IMR-90 (cell line): ENCODE measurements around the gene COL15A1. TPM values are rescaled to one million over a fixed set of nuclear protein-coding genes. Genes with fewer than 3 reads are reported as not detected.

Source experiments
- ATAC-seq: fragments of 200-7000 bp; cut with Tn5 transposase; 2 replicates; pipeline ENCODE4 v1.9.1; 2020; ENCODE audit warnings: low read depth, mild to moderate bottlenecking, moderate library complexity
- BruUV-seq: library from RNA; stranded (reverse); fragments of 400-500 nt; replicated peaks from 2 replicates; lab custom pipeline; 2021; lab: Mats Ljungman, UMichigan
- CTCF ChIA-PET: fragments of 300-600 bp; formaldehyde crosslinking; extraction: SDS; loops from one replicate; lab custom pipeline; 2021; ENCODE audit warnings: antibody characterized with exemption; lab: Yijun Ruan, JAX
- POLR2A ChIA-PET: fragments of 300-600 bp; sonication (Branson Sonifier 250); formaldehyde crosslinking; loops from one replicate; lab custom pipeline; 2022; ENCODE audit warnings: antibody characterized with exemption; ENCODE audit not compliant: unreplicated experiment; lab: Charles Lee
- DNase-seq: peaks from one replicate; pipeline ENCODE4 v3.0.0; 2013
- H2AFZ ChIP-seq: replicated peaks from 2 replicates; pipeline ENCODE3; 2013; ENCODE audit warnings: low read length, mild to moderate bottlenecking; ENCODE audit not compliant: poor library complexity
- H2AK5ac ChIP-seq: 2 replicates; pipeline ENCODE4 v1.6.1; 2013; ENCODE audit warnings: low read depth, low read length, inconsistent platforms
- H2AK9ac ChIP-seq: replicated peaks from 2 replicates; pipeline ENCODE3; 2013; ENCODE audit warnings: mild to moderate bottlenecking, low read depth, low read length, moderate library complexity; ENCODE audit not compliant: poor library complexity
- H2BK120ac ChIP-seq: 2 replicates; pipeline ENCODE4 v1.6.1; 2013; ENCODE audit warnings: low read depth, low read length, inconsistent platforms
- H2BK15ac ChIP-seq: 3 replicates; pipeline ENCODE4 v1.6.1; 2013; ENCODE audit warnings: low read depth, low read length, inconsistent platforms
- H2BK20ac ChIP-seq: 2 replicates; pipeline ENCODE4 v1.6.1; 2013; ENCODE audit warnings: low read depth, mild to moderate bottlenecking, inconsistent platforms, low read length, moderate library complexity
- H2BK5ac ChIP-seq: 2 replicates; pipeline ENCODE4 v1.6.1; 2013; ENCODE audit warnings: mild to moderate bottlenecking, low read depth, low read length, inconsistent platforms; ENCODE audit not compliant: poor library complexity, severe bottlenecking
- H3K14ac ChIP-seq: replicated peaks from 2 replicates; pipeline ENCODE4 v1.6.1; 2013; ENCODE audit warnings: low read depth, low read length, inconsistent platforms
- H3K18ac ChIP-seq: 2 replicates; pipeline ENCODE4 v1.6.1; 2013; ENCODE audit warnings: low read depth, low read length, control low read depth
- H3K23ac ChIP-seq: 2 replicates; pipeline ENCODE4 v1.6.1; 2013; ENCODE audit warnings: low read depth, low read length, inconsistent platforms
- H3K27ac ChIP-seq: 2 replicates; pipeline ENCODE4 v1.5.1; 2013; ENCODE audit warnings: mild to moderate bottlenecking, control low read depth, low read length; ENCODE audit not compliant: insufficient read depth
- H3K27me3 ChIP-seq: 2 replicates; pipeline ENCODE4 v1.6.1; 2013; ENCODE audit warnings: low read length; ENCODE audit not compliant: control insufficient read depth, insufficient read depth
- H3K36me3 ChIP-seq: 2 replicates; pipeline ENCODE4 v1.6.1; 2013; ENCODE audit warnings: low read length, mixed read lengths; ENCODE audit not compliant: control insufficient read depth, insufficient read depth
- H3K4ac ChIP-seq: 2 replicates; pipeline ENCODE4 v1.6.1; 2013; ENCODE audit warnings: low read depth, low read length, inconsistent platforms
- H3K4me1 ChIP-seq: 2 replicates; pipeline ENCODE4 v1.6.1; 2013; ENCODE audit warnings: low read length, mixed read lengths; ENCODE audit not compliant: control insufficient read depth, insufficient read depth
- H3K4me2 ChIP-seq: 2 replicates; pipeline ENCODE4 v1.6.1; 2013; ENCODE audit warnings: low read depth, mild to moderate bottlenecking, control low read depth, low read length, moderate library complexity
- H3K4me3 ChIP-seq: 2 replicates; pipeline ENCODE4 v1.5.1; 2013; ENCODE audit warnings: low read depth, mild to moderate bottlenecking, control low read depth, low read length, moderate library complexity; ENCODE audit not compliant: insufficient read depth
- H3K56ac ChIP-seq: 2 replicates; pipeline ENCODE4 v1.6.1; 2013; ENCODE audit warnings: low read length, inconsistent platforms; ENCODE audit not compliant: insufficient read depth; ENCODE audit errors: extremely low read depth
- H3K79me1 ChIP-seq, 2 experiments: 2 replicates each; pipeline ENCODE4 v1.6.1; 2013; ENCODE audit warnings: low read length in 2 of 2, inconsistent platforms in 1 of 2, low read depth in 1 of 2
- H3K9ac ChIP-seq: 2 replicates; pipeline ENCODE4 v1.6.1; 2013; ENCODE audit warnings: low read depth, low read length, control low read depth
- H3K9me1 ChIP-seq: 2 replicates; pipeline ENCODE4 v1.6.1; 2013; ENCODE audit warnings: low read length, inconsistent platforms; ENCODE audit not compliant: insufficient read depth
- H3K9me3 ChIP-seq: 2 replicates; pipeline ENCODE4 v1.6.1; 2013; ENCODE audit warnings: low read length; ENCODE audit not compliant: control insufficient read depth, insufficient read depth
- H4K20me1 ChIP-seq: 2 replicates; pipeline ENCODE4 v1.6.1; 2013; ENCODE audit warnings: low read length, inconsistent platforms; ENCODE audit not compliant: insufficient read depth
- H4K5ac ChIP-seq: 2 replicates; pipeline ENCODE4 v1.6.1; 2013; ENCODE audit warnings: mild to moderate bottlenecking, low read depth, low read length, control low read depth
- H4K8ac ChIP-seq, 2 experiments: 2 replicates each; pipeline ENCODE4 v1.6.1; 2013; ENCODE audit warnings: low read depth in 2 of 2, low read length in 2 of 2, control low read depth in 1 of 2, inconsistent platforms in 1 of 2
- H4K91ac ChIP-seq: 2 replicates; pipeline ENCODE4 v1.6.1; 2013; ENCODE audit warnings: low read depth, low read length, inconsistent platforms; ENCODE audit not compliant: insufficient read depth
- BHLHE40 ChIP-seq: fragments of 150-350 bp; IDR thresholded peaks from 2 replicates; pipeline ENCODE4 v1.6.1; 2016; ENCODE audit warnings: mild to moderate bottlenecking, low read depth, low read length
- CEBPB ChIP-seq: IDR thresholded peaks from 2 replicates; pipeline ENCODE4 v1.6.1; 2012; ENCODE audit warnings: low read depth, low read length, improper control_type of control experiment
- CHD1 ChIP-seq: IDR thresholded peaks from 2 replicates; pipeline ENCODE4 v1.6.1; 2012; ENCODE audit warnings: low read depth, low read length, improper control_type of control experiment
- MAFK ChIP-seq: IDR thresholded peaks from 2 replicates; pipeline ENCODE4 v1.6.1; 2012; ENCODE audit warnings: low read depth, low read length, improper control_type of control experiment
- MAZ ChIP-seq: IDR thresholded peaks from 2 replicates; pipeline ENCODE4 v1.6.1; 2012; ENCODE audit warnings: low read depth, mild to moderate bottlenecking, low read length, improper control_type of control experiment, moderate library complexity, borderline replicate concordance
- MXI1 ChIP-seq: IDR thresholded peaks from 2 replicates; pipeline ENCODE4 v1.6.1; 2012; ENCODE audit warnings: low read depth, mild to moderate bottlenecking, low read length, moderate library complexity, borderline replicate concordance
- POLR2A ChIP-seq: IDR thresholded peaks from 2 replicates; pipeline ENCODE4 v1.6.1; 2012; ENCODE audit warnings: mild to moderate bottlenecking, low read depth, low read length
- RAD21 ChIP-seq: IDR thresholded peaks from 2 replicates; pipeline ENCODE4 v1.6.1; 2012; ENCODE audit warnings: low read length, improper control_type of control experiment
- RCOR1 ChIP-seq: IDR thresholded peaks from 2 replicates; pipeline ENCODE4 v1.6.1; 2012; ENCODE audit warnings: mild to moderate bottlenecking, low read length, improper control_type of control experiment; ENCODE audit not compliant: insufficient replicate concordance
- RFX5 ChIP-seq: IDR thresholded peaks from 2 replicates; pipeline ENCODE4 v1.8.0; 2012; ENCODE audit warnings: low read depth, mild to moderate bottlenecking, low read length, moderate library complexity
- SMC3 ChIP-seq: fragments of 150-350 bp; IDR thresholded peaks from 2 replicates; pipeline ENCODE4 v1.6.1; 2016; ENCODE audit warnings: low read depth, mild to moderate bottlenecking, antibody characterized with exemption, low read length, moderate library complexity
- WGBS, 2 experiments: methylation state at CpG; one replicate each; pipeline versions ENCODE4 v1.1.5 to v1.1.7; 2013; ENCODE audit warnings: missing lambda C conversion rate in 2 of 2; ENCODE audit not compliant: insufficient read length in 1 of 2; ENCODE audit errors: extremely low coverage in 2 of 2; 5-methylcytosine and 5-hydroxymethylcytosine counted together
- dilution Hi-C: fragments of 300-500 bp; cut with HindIII; formaldehyde crosslinking; loops from one replicate; pipeline ENCODE4 v1.14.3; 2018; ENCODE audit warnings: low sequenced_read_pairs; ENCODE audit not compliant: unreplicated experiment
- in situ Hi-C: fragments of 300-500 bp; cut with MboI; formaldehyde crosslinking; loops from 3 replicates; pipeline ENCODE4 v1.14.3; 2019; ENCODE audit warnings: low sequenced_read_pairs, inconsistent platforms, mixed read lengths
- intact Hi-C: fragments of 100-400 bp; cut with micrococcal nuclease; formaldehyde crosslinking; loops from 2 replicates; pipeline ENCODE4 v1.10.0; 2022
- polyA plus RNA-seq, 3 experiments: library from polyadenylated mRNA; depleted of rRNA; stranded (reverse); fragments of >200 nt; gene quantifications; 2 replicates each; pipeline ENCODE4 v1.2.3, GENCODE V29; 2012; ENCODE audit warnings: low replicate concordance in 1 of 3
- total RNA-seq: library from RNA; depleted of rRNA; stranded (reverse); fragments of >200 nt; gene quantifications from 2 replicates; pipeline ENCODE4 v1.2.3, GENCODE V29; 2012
- TF ChIP-seq, protein P1 (sequence below): conservative IDR thresholded peaks from 2 replicates; pipeline ENCODE4 v1.5.1; 2012; ENCODE audit warnings: mild to moderate bottlenecking, low read depth, low read length, improper control_type of control experiment
- TF ChIP-seq, protein P2 (sequence below): fragments of 150-350 bp; IDR thresholded peaks from 2 replicates; pipeline ENCODE4 v1.6.1; 2017; ENCODE audit warnings: mild to moderate bottlenecking, antibody characterized with exemption, low read length, low read depth

COL15A1 gene
- total and polyA plus RNA-seq, 2 of the 4 experiments (the other 2 are of a cell fraction): 2.2 to 3.7 TPM

DNA sequence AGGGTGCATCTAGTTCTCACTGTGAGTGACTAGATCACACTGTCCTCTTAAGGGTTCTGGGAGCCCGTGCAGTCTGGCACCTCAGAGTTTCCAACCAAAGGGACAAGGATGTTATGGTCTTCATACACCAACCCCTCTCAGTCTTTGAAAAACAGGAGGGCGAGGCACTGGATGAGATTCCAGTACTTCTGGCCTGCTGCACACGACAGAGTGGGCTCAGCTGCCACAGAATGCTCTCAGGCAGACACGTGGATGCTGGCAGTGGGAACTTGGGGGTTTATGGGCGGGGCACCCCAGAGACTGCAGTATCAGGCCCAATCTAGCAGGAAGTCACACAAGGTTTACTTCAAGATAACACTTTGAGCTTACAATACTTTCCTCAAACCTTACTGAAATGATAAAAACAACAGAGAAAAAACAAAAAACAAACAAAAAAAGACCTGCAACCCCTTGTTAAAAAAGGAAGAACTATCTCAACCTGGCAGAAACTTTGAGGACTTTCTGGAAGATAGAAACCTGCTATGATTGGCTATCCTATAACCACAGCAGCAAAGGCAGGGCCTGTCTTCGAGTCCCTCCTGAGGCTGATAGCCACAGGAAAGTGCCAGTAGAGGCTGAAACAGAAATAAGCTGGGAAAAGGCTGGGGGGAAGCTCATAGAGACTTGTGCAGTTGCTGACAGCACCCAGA is 132.9 kb downstream of the COL15A1 start (continued):
- TF ChIP-seq SMC3: no peak
- no peak for TF ChIP-seq POLR2A

DNA sequence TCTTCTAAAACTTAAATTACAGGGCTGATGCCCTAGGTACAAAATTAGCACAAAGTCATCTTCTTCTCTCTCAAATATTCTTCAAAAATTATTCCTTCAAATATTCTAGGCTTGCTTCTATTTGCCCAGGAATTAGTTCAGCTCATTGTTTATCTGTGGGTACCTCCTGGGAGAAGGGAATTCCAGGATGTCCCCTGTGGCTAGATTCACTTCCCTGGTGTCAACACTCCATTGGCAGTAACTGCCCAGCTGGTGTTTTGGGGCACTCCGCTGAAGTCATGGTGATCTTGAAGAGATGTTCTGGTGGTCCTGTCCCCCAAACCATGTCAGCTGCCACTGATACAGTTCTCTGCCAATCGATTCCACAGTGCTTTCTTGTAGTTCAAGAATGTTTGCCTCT is 135.0 kb downstream of the COL15A1 start:
- no peak overlapping the region for H3K56ac ChIP-seq
- H3K79me1 ChIP-seq: no peaks in the 10 kb centered on the region
- H4K91ac ChIP-seq: no peak overlapping the region
- no peak overlapping the region for H3K4me3 ChIP-seq
- in situ Hi-C loops (no loop called here), intact Hi-C loops (no loop called here), dilution Hi-C loops (no loop called here)
- H3K14ac ChIP-seq: no peak overlapping the region
- H3K18ac ChIP-seq: no peak overlapping the region
- no peak overlapping the region for H2BK5ac ChIP-seq
- no peak overlapping the region for H4K8ac ChIP-seq
- H2AK5ac ChIP-seq: no peak overlapping the region
- H3K4ac ChIP-seq: no peak overlapping the region
- H2BK15ac ChIP-seq: no peak overlapping the region
- ChIA-PET CTCF (no interaction called here), POLR2A (no interaction called here)
- H3K9ac ChIP-seq: no peak overlapping the region
- no peak overlapping the region for H3K23ac ChIP-seq
- no peak overlapping the region for H2AFZ ChIP-seq
- DNase-seq (no peak), ATAC-seq (no peak)
- H3K27ac ChIP-seq: no peak overlapping the region
- H3K9me1 ChIP-seq: peaks cover 13% of the 10 kb centered on the region
- no peak overlapping the region for H2BK120ac ChIP-seq
- no peak overlapping the region for H2BK20ac ChIP-seq
- no peak overlapping the region for H4K5ac ChIP-seq
- 89% methylated on average over 1 of the region's 2 CpGs; no CpG with 5 or more reads in 1 of the 2 experiments for WGBS, 2 experiments
- no peaks in the 10 kb centered on the region for H3K36me3 ChIP-seq
- H3K27me3 ChIP-seq: peaks cover 5% of the 10 kb centered on the region; the same call in 1 of the 2 replicates
- no peak overlapping the region for H3K4me2 ChIP-seq
- no peaks in the 10 kb centered on the region for H3K9me3 ChIP-seq
- H3K4me1 ChIP-seq: peaks cover 7% of the 10 kb centered on the region
- no peak overlapping the region for H2AK9ac ChIP-seq
- no TSS peak for BruUV-seq
- H4K20me1 ChIP-seq: peaks cover 5% of the 10 kb centered on the region; the same call in 1 of the 2 replicates
- TF ChIP-seq MAZ (no peak), RFX5 (no peak), RCOR1 (no peak), MXI1 (no peak), POLR2A (no peak), RAD21 (no peak), CHD1 (no peak), CEBPB (no peak), BHLHE40 (no peak), MAFK (no peak)
- TF ChIP-seq, protein P1, sequence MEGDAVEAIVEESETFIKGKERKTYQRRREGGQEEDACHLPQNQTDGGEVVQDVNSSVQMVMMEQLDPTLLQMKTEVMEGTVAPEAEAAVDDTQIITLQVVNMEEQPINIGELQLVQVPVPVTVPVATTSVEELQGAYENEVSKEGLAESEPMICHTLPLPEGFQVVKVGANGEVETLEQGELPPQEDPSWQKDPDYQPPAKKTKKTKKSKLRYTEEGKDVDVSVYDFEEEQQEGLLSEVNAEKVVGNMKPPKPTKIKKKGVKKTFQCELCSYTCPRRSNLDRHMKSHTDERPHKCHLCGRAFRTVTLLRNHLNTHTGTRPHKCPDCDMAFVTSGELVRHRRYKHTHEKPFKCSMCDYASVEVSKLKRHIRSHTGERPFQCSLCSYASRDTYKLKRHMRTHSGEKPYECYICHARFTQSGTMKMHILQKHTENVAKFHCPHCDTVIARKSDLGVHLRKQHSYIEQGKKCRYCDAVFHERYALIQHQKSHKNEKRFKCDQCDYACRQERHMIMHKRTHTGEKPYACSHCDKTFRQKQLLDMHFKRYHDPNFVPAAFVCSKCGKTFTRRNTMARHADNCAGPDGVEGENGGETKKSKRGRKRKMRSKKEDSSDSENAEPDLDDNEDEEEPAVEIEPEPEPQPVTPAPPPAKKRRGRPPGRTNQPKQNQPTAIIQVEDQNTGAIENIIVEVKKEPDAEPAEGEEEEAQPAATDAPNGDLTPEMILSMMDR: no peak
- TF ChIP-seq, protein P2, sequence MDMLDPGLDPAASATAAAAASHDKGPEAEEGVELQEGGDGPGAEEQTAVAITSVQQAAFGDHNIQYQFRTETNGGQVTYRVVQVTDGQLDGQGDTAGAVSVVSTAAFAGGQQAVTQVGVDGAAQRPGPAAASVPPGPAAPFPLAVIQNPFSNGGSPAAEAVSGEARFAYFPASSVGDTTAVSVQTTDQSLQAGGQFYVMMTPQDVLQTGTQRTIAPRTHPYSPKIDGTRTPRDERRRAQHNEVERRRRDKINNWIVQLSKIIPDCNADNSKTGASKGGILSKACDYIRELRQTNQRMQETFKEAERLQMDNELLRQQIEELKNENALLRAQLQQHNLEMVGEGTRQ: no peak
